ENCODE results near the gene THY1. TPM values are rescaled to one million over a fixed set of nuclear protein-coding genes. Genes with fewer than 3 reads are reported as not detected.

The THY1 gene
- total and polyA plus RNA-seq, 2 of the 8 experiments (the other 6 are each of a cell fraction or from before 2014, with no cell fraction given), result 286 to 2,479 TPM

- TF ChIP-seq, protein P1, sequence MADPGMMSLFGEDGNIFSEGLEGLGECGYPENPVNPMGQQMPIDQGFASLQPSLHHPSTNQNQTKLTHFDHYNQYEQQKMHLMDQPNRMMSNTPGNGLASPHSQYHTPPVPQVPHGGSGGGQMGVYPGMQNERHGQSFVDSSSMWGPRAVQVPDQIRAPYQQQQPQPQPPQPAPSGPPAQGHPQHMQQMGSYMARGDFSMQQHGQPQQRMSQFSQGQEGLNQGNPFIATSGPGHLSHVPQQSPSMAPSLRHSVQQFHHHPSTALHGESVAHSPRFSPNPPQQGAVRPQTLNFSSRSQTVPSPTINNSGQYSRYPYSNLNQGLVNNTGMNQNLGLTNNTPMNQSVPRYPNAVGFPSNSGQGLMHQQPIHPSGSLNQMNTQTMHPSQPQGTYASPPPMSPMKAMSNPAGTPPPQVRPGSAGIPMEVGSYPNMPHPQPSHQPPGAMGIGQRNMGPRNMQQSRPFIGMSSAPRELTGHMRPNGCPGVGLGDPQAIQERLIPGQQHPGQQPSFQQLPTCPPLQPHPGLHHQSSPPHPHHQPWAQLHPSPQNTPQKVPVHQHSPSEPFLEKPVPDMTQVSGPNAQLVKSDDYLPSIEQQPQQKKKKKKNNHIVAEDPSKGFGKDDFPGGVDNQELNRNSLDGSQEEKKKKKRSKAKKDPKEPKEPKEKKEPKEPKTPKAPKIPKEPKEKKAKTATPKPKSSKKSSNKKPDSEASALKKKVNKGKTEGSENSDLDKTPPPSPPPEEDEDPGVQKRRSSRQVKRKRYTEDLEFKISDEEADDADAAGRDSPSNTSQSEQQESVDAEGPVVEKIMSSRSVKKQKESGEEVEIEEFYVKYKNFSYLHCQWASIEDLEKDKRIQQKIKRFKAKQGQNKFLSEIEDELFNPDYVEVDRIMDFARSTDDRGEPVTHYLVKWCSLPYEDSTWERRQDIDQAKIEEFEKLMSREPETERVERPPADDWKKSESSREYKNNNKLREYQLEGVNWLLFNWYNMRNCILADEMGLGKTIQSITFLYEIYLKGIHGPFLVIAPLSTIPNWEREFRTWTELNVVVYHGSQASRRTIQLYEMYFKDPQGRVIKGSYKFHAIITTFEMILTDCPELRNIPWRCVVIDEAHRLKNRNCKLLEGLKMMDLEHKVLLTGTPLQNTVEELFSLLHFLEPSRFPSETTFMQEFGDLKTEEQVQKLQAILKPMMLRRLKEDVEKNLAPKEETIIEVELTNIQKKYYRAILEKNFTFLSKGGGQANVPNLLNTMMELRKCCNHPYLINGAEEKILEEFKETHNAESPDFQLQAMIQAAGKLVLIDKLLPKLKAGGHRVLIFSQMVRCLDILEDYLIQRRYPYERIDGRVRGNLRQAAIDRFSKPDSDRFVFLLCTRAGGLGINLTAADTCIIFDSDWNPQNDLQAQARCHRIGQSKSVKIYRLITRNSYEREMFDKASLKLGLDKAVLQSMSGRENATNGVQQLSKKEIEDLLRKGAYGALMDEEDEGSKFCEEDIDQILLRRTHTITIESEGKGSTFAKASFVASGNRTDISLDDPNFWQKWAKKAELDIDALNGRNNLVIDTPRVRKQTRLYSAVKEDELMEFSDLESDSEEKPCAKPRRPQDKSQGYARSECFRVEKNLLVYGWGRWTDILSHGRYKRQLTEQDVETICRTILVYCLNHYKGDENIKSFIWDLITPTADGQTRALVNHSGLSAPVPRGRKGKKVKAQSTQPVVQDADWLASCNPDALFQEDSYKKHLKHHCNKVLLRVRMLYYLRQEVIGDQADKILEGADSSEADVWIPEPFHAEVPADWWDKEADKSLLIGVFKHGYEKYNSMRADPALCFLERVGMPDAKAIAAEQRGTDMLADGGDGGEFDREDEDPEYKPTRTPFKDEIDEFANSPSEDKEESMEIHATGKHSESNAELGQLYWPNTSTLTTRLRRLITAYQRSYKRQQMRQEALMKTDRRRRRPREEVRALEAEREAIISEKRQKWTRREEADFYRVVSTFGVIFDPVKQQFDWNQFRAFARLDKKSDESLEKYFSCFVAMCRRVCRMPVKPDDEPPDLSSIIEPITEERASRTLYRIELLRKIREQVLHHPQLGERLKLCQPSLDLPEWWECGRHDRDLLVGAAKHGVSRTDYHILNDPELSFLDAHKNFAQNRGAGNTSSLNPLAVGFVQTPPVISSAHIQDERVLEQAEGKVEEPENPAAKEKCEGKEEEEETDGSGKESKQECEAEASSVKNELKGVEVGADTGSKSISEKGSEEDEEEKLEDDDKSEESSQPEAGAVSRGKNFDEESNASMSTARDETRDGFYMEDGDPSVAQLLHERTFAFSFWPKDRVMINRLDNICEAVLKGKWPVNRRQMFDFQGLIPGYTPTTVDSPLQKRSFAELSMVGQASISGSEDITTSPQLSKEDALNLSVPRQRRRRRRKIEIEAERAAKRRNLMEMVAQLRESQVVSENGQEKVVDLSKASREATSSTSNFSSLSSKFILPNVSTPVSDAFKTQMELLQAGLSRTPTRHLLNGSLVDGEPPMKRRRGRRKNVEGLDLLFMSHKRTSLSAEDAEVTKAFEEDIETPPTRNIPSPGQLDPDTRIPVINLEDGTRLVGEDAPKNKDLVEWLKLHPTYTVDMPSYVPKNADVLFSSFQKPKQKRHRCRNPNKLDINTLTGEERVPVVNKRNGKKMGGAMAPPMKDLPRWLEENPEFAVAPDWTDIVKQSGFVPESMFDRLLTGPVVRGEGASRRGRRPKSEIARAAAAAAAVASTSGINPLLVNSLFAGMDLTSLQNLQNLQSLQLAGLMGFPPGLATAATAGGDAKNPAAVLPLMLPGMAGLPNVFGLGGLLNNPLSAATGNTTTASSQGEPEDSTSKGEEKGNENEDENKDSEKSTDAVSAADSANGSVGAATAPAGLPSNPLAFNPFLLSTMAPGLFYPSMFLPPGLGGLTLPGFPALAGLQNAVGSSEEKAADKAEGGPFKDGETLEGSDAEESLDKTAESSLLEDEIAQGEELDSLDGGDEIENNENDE (IDR thresholded peaks at IDR 0.05; ENCODE audit: insufficient replicate concordance, low read length), result no peak
- TF ChIP-seq SP4 (IDR thresholded peaks at IDR 0.05; ENCODE audit: low read length) (no peak), ATF2 (IDR thresholded peaks at IDR 0.05; ENCODE audit: low read length) (no peak), RAD21 (IDR thresholded peaks at IDR 0.05 in 1 of 2, conservative IDR thresholded peaks at IDR 0.05 in 1 of 2; ENCODE audit: low read depth in 2 of 2, low read length in 2 of 2) (no peak), RBBP5 (IDR thresholded peaks at IDR 0.05; ENCODE audit: borderline replicate concordance, low read depth, low read length) (no peak), KDM5A (IDR thresholded peaks at IDR 0.05; ENCODE audit: low read length) (no peak), SP2 (IDR thresholded peaks at IDR 0.05; ENCODE audit: low read length) (no peak), GABPA (IDR thresholded peaks at IDR 0.05; ENCODE audit: borderline replicate concordance, insufficient read depth, low read length) (no peak)
Measured at GRCh38 chr11:119373059-119373920, 49.7 kb downstream of the THY1 start (continued).
